GM12891 (cell line): Measurements from ENCODE around the gene TUBA8.

Experiments used
- PAX5 ChIP-seq: IDR thresholded peaks from 2 replicates; pipeline ENCODE4 v1.6.1; 2011; ENCODE audit warnings: low read length, moderate library complexity, mild to moderate bottlenecking; ENCODE audit not compliant: insufficient read depth, severe bottlenecking
- POLR2A ChIP-seq: IDR thresholded peaks from 2 replicates; pipeline ENCODE4 v1.6.1; 2011; ENCODE audit warnings: low read depth, low read length, control low read depth
- TAF1 ChIP-seq: IDR thresholded peaks from 2 replicates; pipeline ENCODE4 v1.6.1; 2011; ENCODE audit warnings: low read depth, low read length, control low read depth

- TF ChIP-seq TAF1, result no peak
- TF ChIP-seq POLR2A, result no peak
- TF ChIP-seq PAX5, result no peak
Measured at GRCh38 chr22:18146389-18146753, 35.8 kb downstream of the TUBA8 start.
